ENCODE results near the gene CBS.

DNA sequence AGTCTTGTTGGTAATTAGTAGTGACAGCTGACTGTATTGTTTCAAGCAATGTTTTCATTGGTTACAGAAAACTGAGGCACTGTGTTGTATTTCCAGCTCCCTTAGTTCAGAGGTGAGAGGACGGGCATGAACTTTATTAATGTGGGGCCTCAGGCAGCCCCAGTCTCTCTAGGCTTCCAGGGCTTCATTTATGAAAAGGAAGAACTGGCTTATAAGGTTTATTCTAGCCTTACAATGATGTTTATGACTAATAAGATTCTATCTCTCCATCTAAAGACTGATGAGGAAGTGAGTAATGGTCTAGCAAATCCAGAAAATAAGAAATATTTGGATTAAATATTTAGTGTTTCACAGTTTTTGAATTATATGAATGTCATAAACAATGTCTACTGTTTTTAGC is 41.5 kb downstream of the CBS start:
- TF ChIP-seq, protein P1, sequence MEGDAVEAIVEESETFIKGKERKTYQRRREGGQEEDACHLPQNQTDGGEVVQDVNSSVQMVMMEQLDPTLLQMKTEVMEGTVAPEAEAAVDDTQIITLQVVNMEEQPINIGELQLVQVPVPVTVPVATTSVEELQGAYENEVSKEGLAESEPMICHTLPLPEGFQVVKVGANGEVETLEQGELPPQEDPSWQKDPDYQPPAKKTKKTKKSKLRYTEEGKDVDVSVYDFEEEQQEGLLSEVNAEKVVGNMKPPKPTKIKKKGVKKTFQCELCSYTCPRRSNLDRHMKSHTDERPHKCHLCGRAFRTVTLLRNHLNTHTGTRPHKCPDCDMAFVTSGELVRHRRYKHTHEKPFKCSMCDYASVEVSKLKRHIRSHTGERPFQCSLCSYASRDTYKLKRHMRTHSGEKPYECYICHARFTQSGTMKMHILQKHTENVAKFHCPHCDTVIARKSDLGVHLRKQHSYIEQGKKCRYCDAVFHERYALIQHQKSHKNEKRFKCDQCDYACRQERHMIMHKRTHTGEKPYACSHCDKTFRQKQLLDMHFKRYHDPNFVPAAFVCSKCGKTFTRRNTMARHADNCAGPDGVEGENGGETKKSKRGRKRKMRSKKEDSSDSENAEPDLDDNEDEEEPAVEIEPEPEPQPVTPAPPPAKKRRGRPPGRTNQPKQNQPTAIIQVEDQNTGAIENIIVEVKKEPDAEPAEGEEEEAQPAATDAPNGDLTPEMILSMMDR (IDR thresholded peaks at IDR 0.05) = no peak
- no peak for TF ChIP-seq POLR2A (IDR thresholded peaks at IDR 0.05)
- TF ChIP-seq POLR2AphosphoS5 (IDR thresholded peaks at IDR 0.05) = no peak
- no peak for TF ChIP-seq EP300 (IDR thresholded peaks at IDR 0.05)

All from gastroesophageal sphincter (tissue), 3 donors.